Activated T-cell treated with anti-CD3 and anti-CD28 coated beads for 24 hours (primary cell): Measurements from ENCODE around the gene TMEM244.
"Not testable (repeated sequence)": the region's sequence is repeated elsewhere in the genome, so short reads cannot be mapped to it uniquely, and the experiment has no call there.

ENCODE experiments used
- DNase-seq: peaks from one replicate; pipeline ENCODE4 v3.0.0-alpha.2; 2020; ENCODE audit warnings: low read depth

The TMEM244 gene

GRCh38 chr6:129860908-129861665 is at the start of gene TMEM244:
Gene TMEM244 (minus strand): TSS chr6:129861315. CDS start chr6:129861188, 127 bp downstream.
- DNase-seq: no peak

- no peak for DNase-seq
Measured at GRCh38 chr6:129908858-129909257, 47.7 kb upstream of the TMEM244 start.

GRCh38 chr6:129908356-129908755 is 47.2 kb upstream of the TMEM244 start:
- no peak for DNase-seq

- no peak for DNase-seq
Measured at GRCh38 chr6:129906515-129907077, 45.5 kb upstream of the TMEM244 start.

GRCh38 chr6:129903082-129903481 is 42.0 kb upstream of the TMEM244 start:
- DNase-seq: no peak

GRCh38 chr6:129902681-129903080 is 41.6 kb upstream of the TMEM244 start:
- no peak for DNase-seq

- no peak for DNase-seq
Measured at GRCh38 chr6:129901910-129902309, 40.8 kb upstream of the TMEM244 start.

GRCh38 chr6:129895692-129896091 is 34.6 kb upstream of the TMEM244 start:
- no peak for DNase-seq

GRCh38 chr6:129894921-129895320 is 33.8 kb upstream of the TMEM244 start:
- DNase-seq: no peak

- DNase-seq: no peak
Measured at GRCh38 chr6:129893640-129894039, 32.5 kb upstream of the TMEM244 start.

- no peak for DNase-seq
Measured at GRCh38 chr6:129890701-129891100, 29.6 kb upstream of the TMEM244 start.

GRCh38 chr6:129890164-129890563 is 29.0 kb upstream of the TMEM244 start:
- DNase-seq: no peak

GRCh38 chr6:129889580-129889979 is 28.5 kb upstream of the TMEM244 start:
- peak; percentile 11 for DNase-seq

- no peak for DNase-seq
Measured at GRCh38 chr6:129886401-129887155, 25.5 kb upstream of the TMEM244 start.

GRCh38 chr6:129884211-129884610 is 23.1 kb upstream of the TMEM244 start:
- DNase-seq: no peak

- no peak for DNase-seq
Measured at GRCh38 chr6:129882510-129883023, 21.5 kb upstream of the TMEM244 start.

GRCh38 chr6:129877894-129878293 is 16.8 kb upstream of the TMEM244 start:
- DNase-seq: not testable (repeated sequence)

GRCh38 chr6:129875610-129876520 is 14.8 kb upstream of the TMEM244 start:
- no peak for DNase-seq

- no peak for DNase-seq
Measured at GRCh38 chr6:129874837-129875236, 13.7 kb upstream of the TMEM244 start.

- DNase-seq: no peak
Measured at GRCh38 chr6:129872586-129872985, 11.5 kb upstream of the TMEM244 start.

- DNase-seq: no peak
Measured at GRCh38 chr6:129871221-129871620, 10.1 kb upstream of the TMEM244 start.

- no peak for DNase-seq
Measured at GRCh38 chr6:129867403-129867802, 6.3 kb upstream of the TMEM244 start.
